HG02884 (cell line): ENCODE results near the gene SLC12A3.
A peak's percentile ranks its signal among the peaks of the same experiment; 100 is the strongest.

ENCODE experiments used
- ATAC-seq: cut with Tn5 transposase; IDR thresholded peaks from one replicate; pipeline ENCODE4 v1.9.1; 2021; ENCODE audit warnings: mild to moderate bottlenecking, moderate library complexity; ENCODE audit not compliant: unreplicated experiment

Gene SLC12A3

GRCh38 chr16:56888806-56889205 is 23.8 kb downstream of the SLC12A3 start:
- peak; percentile 84 for ATAC-seq

- no peak for ATAC-seq
Observed at GRCh38 chr16:56889206-56889605, 24.2 kb downstream of the SLC12A3 start.

- no peak for ATAC-seq
Observed at GRCh38 chr16:56891685-56892084, 26.7 kb downstream of the SLC12A3 start.

GRCh38 chr16:56892705-56893104 is 27.7 kb downstream of the SLC12A3 start:
- no peak for ATAC-seq

GRCh38 chr16:56894331-56894917 is 29.4 kb downstream of the SLC12A3 start:
- no peak for ATAC-seq

GRCh38 chr16:56895813-56896212 is 30.8 kb downstream of the SLC12A3 start:
- no peak for ATAC-seq

- ATAC-seq: no peak
Observed at GRCh38 chr16:56896244-56896643, 31.2 kb downstream of the SLC12A3 start.

- ATAC-seq: no peak
Observed at GRCh38 chr16:56897026-56897799, 32.2 kb downstream of the SLC12A3 start.

GRCh38 chr16:56898847-56899246 is 33.8 kb downstream of the SLC12A3 start:
- no peak for ATAC-seq

GRCh38 chr16:56903866-56904265 is 38.9 kb downstream of the SLC12A3 start:
- ATAC-seq: no peak

- ATAC-seq: no peak
Observed at GRCh38 chr16:56907401-56907800, 42.4 kb downstream of the SLC12A3 start.

- ATAC-seq: no peak
Observed at GRCh38 chr16:56909527-56909979, 44.5 kb downstream of the SLC12A3 start.

GRCh38 chr16:56910112-56910511 is 45.1 kb downstream of the SLC12A3 start:
- no peak for ATAC-seq

GRCh38 chr16:56910654-56911539 is 45.9 kb downstream of the SLC12A3 start:
- ATAC-seq: no peak

GRCh38 chr16:56911771-56912571 is 47.0 kb downstream of the SLC12A3 start:
- no peak for ATAC-seq

- no peak for ATAC-seq
Observed at GRCh38 chr16:56912746-56913708, 48.0 kb downstream of the SLC12A3 start.

GRCh38 chr16:56914896-56915295 is 49.9 kb downstream of the SLC12A3 start:
- ATAC-seq: no peak

GRCh38 chr16:56915336-56916119 is 50.5 kb downstream of the SLC12A3 start:
- ATAC-seq: no peak
